Keratinocyte (primary cell): ENCODE data around the gene TEX48.

Experiments used
- EZH2 ChIP-seq: IDR thresholded peaks from one replicate; pipeline ENCODE4 v1.6.1; 2012; ENCODE audit warnings: inconsistent platforms, mild to moderate bottlenecking, low read length, moderate library complexity
- TF ChIP-seq, protein P1 (sequence below), 3 experiments: IDR thresholded peaks in 1 of 3; conservative IDR thresholded peaks in 1 of 3; optimal IDR thresholded peaks in 1 of 3; 2 replicates in 2 of 3; 3 replicates in 1 of 3; pipeline versions ENCODE3 to v1.5.1; 2011; ENCODE audit warnings: low read length in 3 of 3, mild to moderate bottlenecking in 3 of 3, moderate library complexity in 2 of 3, control low read depth in 1 of 3, inconsistent platforms in 1 of 3; ENCODE audit not compliant: insufficient read depth in 2 of 3; ENCODE audit errors: extremely low read depth in 1 of 3

DNA sequence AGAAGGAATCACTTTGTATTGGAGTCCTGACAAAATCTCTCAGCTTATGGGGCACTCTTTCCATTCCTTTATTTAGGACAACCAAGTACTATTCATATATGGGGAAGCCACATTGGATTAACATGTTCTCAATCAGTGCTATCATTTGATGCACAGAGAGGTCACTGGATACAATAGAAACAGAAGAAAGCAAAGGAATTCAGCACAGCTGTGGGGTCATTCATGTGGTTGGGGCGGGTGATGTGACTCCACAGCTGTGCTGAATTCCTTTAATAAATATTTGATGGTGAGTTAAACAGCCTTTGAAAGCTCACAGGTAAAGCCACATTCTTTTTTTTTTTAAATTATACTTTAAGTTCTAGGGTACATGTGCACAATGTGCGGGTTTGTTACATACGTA lies 854 bp upstream of the TEX48 start:
- TF ChIP-seq, protein P1, sequence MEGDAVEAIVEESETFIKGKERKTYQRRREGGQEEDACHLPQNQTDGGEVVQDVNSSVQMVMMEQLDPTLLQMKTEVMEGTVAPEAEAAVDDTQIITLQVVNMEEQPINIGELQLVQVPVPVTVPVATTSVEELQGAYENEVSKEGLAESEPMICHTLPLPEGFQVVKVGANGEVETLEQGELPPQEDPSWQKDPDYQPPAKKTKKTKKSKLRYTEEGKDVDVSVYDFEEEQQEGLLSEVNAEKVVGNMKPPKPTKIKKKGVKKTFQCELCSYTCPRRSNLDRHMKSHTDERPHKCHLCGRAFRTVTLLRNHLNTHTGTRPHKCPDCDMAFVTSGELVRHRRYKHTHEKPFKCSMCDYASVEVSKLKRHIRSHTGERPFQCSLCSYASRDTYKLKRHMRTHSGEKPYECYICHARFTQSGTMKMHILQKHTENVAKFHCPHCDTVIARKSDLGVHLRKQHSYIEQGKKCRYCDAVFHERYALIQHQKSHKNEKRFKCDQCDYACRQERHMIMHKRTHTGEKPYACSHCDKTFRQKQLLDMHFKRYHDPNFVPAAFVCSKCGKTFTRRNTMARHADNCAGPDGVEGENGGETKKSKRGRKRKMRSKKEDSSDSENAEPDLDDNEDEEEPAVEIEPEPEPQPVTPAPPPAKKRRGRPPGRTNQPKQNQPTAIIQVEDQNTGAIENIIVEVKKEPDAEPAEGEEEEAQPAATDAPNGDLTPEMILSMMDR (optimal IDR thresholded peaks at IDR 0.05 in 1 of 3, IDR thresholded peaks at IDR 0.05 in 1 of 3, conservative IDR thresholded peaks at IDR 0.05 in 1 of 3; ENCODE audit: extremely low read depth in 1 of 3, insufficient read depth in 2 of 3, low read length in 3 of 3): no peak
- TF ChIP-seq EZH2: no peak
